Stimulated activated CD4-positive, alpha-beta T cell treated with anti-CD3 and anti-CD28 coated beads, Interleukin-1b, Interleukin-23, amount 100 ng/mL, for 48 hours (primary cell): Measurements from ENCODE around the gene PHACTR2.

Source experiments
- DNase-seq: peaks from one replicate; pipeline ENCODE4 v3.0.0-alpha.2; 2020

PHACTR2 gene

GRCh38 chr6:143675946-143676345, 1.8 kb upstream of the PHACTR2 start:
- no peak for DNase-seq

GRCh38 chr6:143676437-143677045, 1.2 kb upstream of the PHACTR2 start:
- no peak for DNase-seq

- no peak for DNase-seq
Observed at GRCh38 chr6:143677577-143677890, 231 bp upstream of the PHACTR2 start.

GRCh38 chr6:143679041-143679440, 1.3 kb downstream of the PHACTR2 start:
- DNase-seq: no peak

- no peak for DNase-seq
Observed at GRCh38 chr6:143680141-143680540, 2.4 kb downstream of the PHACTR2 start.

GRCh38 chr6:143682805-143683204, 5.0 kb downstream of the PHACTR2 start:
- no peak for DNase-seq

- no peak for DNase-seq
Observed at GRCh38 chr6:143684486-143684885, 6.7 kb downstream of the PHACTR2 start.

GRCh38 chr6:143685653-143686052, 7.9 kb downstream of the PHACTR2 start:
- no peak for DNase-seq

GRCh38 chr6:143687591-143687990, 9.8 kb downstream of the PHACTR2 start:
- no peak for DNase-seq

GRCh38 chr6:143688681-143689080, 10.9 kb downstream of the PHACTR2 start:
- no peak for DNase-seq

GRCh38 chr6:143689852-143690251, 12.1 kb downstream of the PHACTR2 start:
- DNase-seq: no peak

GRCh38 chr6:143691155-143691554, 13.4 kb downstream of the PHACTR2 start:
- no peak for DNase-seq

GRCh38 chr6:143691900-143692636, 14.3 kb downstream of the PHACTR2 start:
- DNase-seq: no peak

GRCh38 chr6:143692696-143693095, 14.9 kb downstream of the PHACTR2 start:
- DNase-seq: no peak

- DNase-seq: no peak
Observed at GRCh38 chr6:143694013-143694412, 16.2 kb downstream of the PHACTR2 start.

- peak; percentile 22 for DNase-seq
Observed at GRCh38 chr6:143694560-143694959, 16.8 kb downstream of the PHACTR2 start.

- DNase-seq: no peak
Observed at GRCh38 chr6:143695130-143695968, 17.6 kb downstream of the PHACTR2 start.

- DNase-seq: no peak
Observed at GRCh38 chr6:143695969-143696663, 18.4 kb downstream of the PHACTR2 start.

GRCh38 chr6:143696664-143697000, 18.9 kb downstream of the PHACTR2 start:
- DNase-seq: no peak

- DNase-seq: no peak
Observed at GRCh38 chr6:143697076-143697800, 19.5 kb downstream of the PHACTR2 start.

- DNase-seq: no peak
Observed at GRCh38 chr6:143698329-143698728, 20.6 kb downstream of the PHACTR2 start.

GRCh38 chr6:143698759-143699429, 21.1 kb downstream of the PHACTR2 start:
- no peak for DNase-seq
